Measurements from ENCODE around the gene FTSJ1.
"Not testable (repeated sequence)": the region's sequence is repeated elsewhere in the genome, so short reads cannot be mapped to it uniquely, and the experiment has no call there.

- TF ChIP-seq CTCF (conservative IDR thresholded peaks at IDR 0.05; ENCODE audit: low read depth, low read length); RFX5 (IDR thresholded peaks at IDR 0.05; ENCODE audit: low read depth, low read length); SMC3 (IDR thresholded peaks at IDR 0.05; ENCODE audit: low read depth, low read length); RAD21 (IDR thresholded peaks at IDR 0.05; ENCODE audit: low read length); MXI1 (IDR thresholded peaks at IDR 0.05; ENCODE audit: borderline replicate concordance, low read depth, low read length); CEBPB (IDR thresholded peaks at IDR 0.05; ENCODE audit: low read depth, low read length); ELK1 (IDR thresholded peaks at IDR 0.05; ENCODE audit: borderline replicate concordance, low read depth, low read length); POLR2A (IDR thresholded peaks at IDR 0.05; ENCODE audit: low read depth, low read length): not testable (repeated sequence)
Measured at GRCh38 chrX:48427027-48427716, 48.8 kb upstream of the FTSJ1 start.
